GM10248 (cell line): ENCODE results near the gene LRP10.

Experiments used
- CTCF ChIA-PET: fragments of 300-600 bp; sonication (Branson Sonifier 250); formaldehyde crosslinking; extraction: SDS; loops from one replicate; lab custom pipeline; 2021; ENCODE audit warnings: antibody characterized with exemption; lab: Yijun Ruan, JAX
- POLR2A ChIA-PET: fragments of 350-650 bp; sonication (Branson Sonifier 250); formaldehyde crosslinking; extraction: SDS; loops from one replicate; lab custom pipeline; 2020; ENCODE audit warnings: antibody characterized with exemption; lab: Yijun Ruan, JAX
- DNase-seq: peaks from one replicate; pipeline ENCODE4 v3.0.0; 2012; ENCODE audit errors: extremely low spot score
- CTCF ChIP-seq: IDR thresholded peaks from 2 replicates; pipeline ENCODE4 v1.5.1; 2012; ENCODE audit warnings: mild to moderate bottlenecking, low read depth; ENCODE audit errors: extremely low read depth, missing control alignments, control extremely low read depth

The LRP10 gene

GRCh38 chr14:22929104-22929960, 57.8 kb downstream of the LRP10 start, which contains the start of gene PRMT5:
Gene PRMT5, minus strand, starts transcription at chr14:22929376. Its CDS starts 15 bp downstream, at chr14:22929361.
- peak; percentile 94 for DNase-seq
- ChIA-PET CTCF (interaction anchor here (0.6 to 6.4 kb wide), 35 partner anchors 9 to 366 kb away, joined by 3 to 63 read pairs (median 6); partner anchors contain the start of genes ACIN1, AJUBA, C14orf119 and CDH24), POLR2A (interaction anchor here (0.5 to 2.9 kb wide), 6 partner anchors 10 to 371 kb away, joined by 3 to 22 read pairs (median 3); partner anchors contain the start of genes AJUBA and RBM23)
- no peak for TF ChIP-seq CTCF

GRCh38 chr14:22929961-22930364, 58.4 kb downstream of the LRP10 start:
- ChIA-PET CTCF (interaction anchor here (0.6 to 6.4 kb wide), 36 partner anchors 9 to 380 kb away, joined by 3 to 63 read pairs (median 6); partner anchors contain the start of genes ACIN1, AJUBA, C14orf119 and CDH24), POLR2A (interaction anchor here (0.8 to 2.9 kb wide), 6 partner anchors 11 to 371 kb away, joined by 3 to 22 read pairs (median 3); partner anchors contain the start of genes HAUS4 and RBM23)
- no peak for DNase-seq
- no peak for TF ChIP-seq CTCF
